Retinal pigment epithelial cell (primary cell): ENCODE measurements around the gene GPD2.

ENCODE experiments used
- DNase-seq: peaks from one replicate; pipeline ENCODE4 v3.0.0-alpha.2; 2010; ENCODE audit warnings: low read depth
- H3K4me3 ChIP-seq: 2 replicates; pipeline ENCODE4 v1.5.1; 2011; ENCODE audit warnings: mild to moderate bottlenecking, low read length, control low read depth, moderate library complexity
- TF ChIP-seq, protein P1 (sequence below): conservative IDR thresholded peaks from 2 replicates; pipeline ENCODE4 v1.5.1; 2011; ENCODE audit warnings: low read depth, low read length, control low read depth, inconsistent platforms

The GPD2 gene

DNA sequence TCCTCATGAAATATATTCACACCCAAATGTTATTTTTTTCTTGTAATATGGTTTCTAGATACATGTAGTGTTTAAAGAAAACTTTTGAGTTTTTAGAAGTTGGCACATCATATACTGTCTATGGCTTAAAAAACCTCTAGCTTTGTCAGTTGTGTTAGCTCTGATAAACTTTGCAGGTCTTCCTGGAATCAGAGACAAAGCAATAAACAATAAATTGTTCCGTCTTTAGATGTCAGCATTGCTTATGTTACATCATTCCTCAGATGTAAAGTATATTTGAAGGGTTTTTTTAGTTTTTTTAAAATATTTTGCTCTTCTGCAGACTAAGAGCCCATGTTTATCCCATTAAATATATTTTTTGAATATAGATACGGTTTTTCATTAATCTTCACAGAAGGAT is 145.1 kb downstream of the GPD2 start:
- no peak overlapping the region for H3K4me3 ChIP-seq
- no peak for DNase-seq
- TF ChIP-seq, protein P1, sequence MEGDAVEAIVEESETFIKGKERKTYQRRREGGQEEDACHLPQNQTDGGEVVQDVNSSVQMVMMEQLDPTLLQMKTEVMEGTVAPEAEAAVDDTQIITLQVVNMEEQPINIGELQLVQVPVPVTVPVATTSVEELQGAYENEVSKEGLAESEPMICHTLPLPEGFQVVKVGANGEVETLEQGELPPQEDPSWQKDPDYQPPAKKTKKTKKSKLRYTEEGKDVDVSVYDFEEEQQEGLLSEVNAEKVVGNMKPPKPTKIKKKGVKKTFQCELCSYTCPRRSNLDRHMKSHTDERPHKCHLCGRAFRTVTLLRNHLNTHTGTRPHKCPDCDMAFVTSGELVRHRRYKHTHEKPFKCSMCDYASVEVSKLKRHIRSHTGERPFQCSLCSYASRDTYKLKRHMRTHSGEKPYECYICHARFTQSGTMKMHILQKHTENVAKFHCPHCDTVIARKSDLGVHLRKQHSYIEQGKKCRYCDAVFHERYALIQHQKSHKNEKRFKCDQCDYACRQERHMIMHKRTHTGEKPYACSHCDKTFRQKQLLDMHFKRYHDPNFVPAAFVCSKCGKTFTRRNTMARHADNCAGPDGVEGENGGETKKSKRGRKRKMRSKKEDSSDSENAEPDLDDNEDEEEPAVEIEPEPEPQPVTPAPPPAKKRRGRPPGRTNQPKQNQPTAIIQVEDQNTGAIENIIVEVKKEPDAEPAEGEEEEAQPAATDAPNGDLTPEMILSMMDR = no peak

DNA sequence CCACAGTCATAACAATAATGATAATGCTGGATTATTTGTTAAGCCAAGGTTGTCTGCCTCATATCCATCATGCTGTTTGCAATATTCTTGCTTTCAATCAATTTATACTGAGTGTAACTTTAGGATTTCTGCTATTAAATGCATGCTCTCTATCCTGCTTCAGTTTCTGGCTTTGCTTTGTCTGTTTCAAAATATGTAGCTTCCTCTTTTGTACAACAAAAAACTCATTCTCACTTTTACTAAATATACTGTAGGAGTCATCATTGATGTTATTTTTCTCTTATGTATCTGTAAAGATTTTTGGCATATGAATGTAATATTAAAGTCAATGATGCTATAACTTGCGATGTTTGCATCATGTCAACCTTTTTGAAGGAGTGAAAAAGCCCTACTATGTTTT is 149.3 kb downstream of the GPD2 start:
- no peak overlapping the region for H3K4me3 ChIP-seq
- TF ChIP-seq, protein P1 = no peak
- no peak for DNase-seq

DNA sequence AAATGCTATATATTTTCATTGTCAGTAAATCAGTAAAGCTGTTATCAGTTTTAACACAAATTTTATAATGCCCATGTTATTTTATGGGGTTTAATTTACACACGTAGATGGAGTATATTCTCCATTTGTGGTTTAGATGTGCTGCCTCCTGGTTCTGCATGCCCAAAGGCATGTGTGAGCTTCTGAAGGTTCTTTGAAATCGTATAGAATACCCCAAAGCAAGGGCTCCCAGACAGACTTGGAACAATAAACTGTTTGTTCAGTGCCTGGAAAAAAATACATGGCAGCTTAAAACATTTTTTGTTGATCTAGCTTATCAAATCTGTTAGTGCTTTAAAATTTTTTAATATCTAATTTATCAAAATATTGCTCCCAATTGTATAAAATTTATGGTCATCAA is 150.4 kb downstream of the GPD2 start:
- no peak for DNase-seq
- TF ChIP-seq, protein P1 = no peak
- no peak overlapping the region for H3K4me3 ChIP-seq

DNA sequence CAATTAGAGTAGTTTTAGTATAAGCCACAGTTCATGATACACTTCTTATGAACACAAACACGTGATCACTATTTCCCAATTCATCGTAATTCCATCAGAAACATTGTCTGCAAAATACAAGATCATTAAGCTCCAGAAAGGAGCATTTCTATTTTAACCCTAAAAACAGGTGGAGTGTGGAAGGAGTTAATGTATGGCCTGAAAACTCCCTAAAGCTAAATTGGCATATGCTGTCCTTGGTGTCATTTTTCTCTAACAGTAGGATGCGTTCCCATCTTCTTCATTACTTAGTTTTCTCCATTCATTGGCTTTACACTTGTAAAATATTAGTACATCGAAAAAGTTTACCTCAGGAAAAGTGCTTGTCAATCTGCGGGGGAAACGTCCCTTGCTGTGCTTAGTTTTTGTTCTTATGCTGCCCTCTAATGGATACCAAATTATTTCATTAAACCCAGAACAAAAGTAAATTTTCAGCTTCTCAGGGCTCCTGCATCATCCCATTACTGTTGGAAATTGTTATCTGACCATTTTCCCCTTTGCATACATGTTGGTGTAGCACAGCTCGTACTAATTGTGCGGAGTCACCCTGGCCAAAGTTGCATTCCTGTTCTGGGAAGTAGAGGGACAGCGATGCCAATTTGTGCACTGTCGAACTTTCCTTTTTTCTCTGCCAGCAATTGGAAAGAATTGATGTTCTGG is 153.4 kb downstream of the GPD2 start:
- no peak for DNase-seq
- TF ChIP-seq, protein P1 = peak; percentile 49
- no peak overlapping the region for H3K4me3 ChIP-seq

DNA sequence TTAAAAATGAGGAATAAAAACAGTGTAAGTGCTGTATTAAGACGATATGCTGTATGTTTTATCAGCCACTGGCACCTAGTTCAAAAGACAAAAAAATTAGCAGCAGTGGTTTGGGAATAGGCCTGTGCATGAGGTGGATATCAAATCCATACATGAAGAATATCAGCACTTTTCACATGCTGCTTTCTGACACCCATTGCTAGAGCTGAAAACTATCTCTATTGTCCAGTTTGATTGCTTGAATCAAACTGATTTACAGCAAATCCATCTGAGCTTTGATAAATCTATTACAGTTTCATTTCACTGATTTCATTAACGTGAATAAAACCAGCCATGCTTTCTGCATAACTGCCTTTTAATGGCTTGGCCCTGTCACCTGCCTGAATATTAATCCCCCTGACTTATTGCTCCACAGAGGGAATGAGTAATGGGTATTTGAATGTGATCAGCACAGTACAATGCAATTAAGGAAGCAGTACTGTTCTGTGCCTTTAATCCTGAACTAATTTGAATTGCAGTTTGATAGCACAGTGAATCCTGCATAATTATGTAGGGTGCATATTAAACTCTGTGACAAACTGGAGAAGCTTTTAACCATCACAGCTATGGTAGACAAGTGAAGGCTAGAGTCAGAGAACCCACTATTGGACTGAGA is 154.0 kb downstream of the GPD2 start:
- TF ChIP-seq, protein P1 = no peak
- H3K4me3 ChIP-seq = no peak overlapping the region
- DNase-seq = peak; percentile 66

DNA sequence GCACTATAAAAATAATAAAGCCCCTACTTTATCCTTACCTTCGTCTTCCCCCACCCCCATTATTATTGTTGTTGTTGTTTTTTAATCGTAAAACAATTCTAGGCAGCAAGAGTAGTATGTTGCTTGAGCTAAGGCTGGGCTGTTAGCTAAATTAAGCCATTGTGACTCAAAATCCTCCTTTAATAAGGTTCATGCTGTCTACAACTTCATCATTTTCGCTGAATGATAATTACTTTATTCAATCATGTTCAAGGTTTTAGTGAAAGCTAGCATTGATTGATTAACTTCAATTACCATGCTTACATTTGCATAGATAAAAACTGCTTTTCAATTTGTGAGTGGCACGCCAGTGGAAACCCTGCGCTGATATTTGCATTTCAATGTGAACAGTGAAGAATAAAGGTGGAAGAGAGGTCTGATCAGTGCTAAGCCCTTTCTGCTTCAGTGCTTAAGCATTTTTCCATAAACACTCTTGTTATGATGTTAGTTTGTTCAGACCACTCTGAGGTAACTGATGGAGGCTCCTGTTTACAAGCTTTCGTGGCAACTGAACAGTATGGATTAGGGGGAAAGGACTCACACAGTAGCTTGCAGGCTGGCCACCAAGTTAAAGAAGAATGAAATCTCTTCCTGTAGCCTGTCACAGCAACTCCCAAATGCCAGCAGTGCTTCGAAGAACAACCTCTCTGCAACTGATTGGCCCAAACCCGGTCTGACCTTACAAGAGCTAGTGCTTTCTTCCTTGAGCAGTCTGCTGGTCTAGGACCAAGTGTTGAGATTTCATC is 156.8 kb downstream of the GPD2 start:
- TF ChIP-seq, protein P1 = no peak
- DNase-seq = no peak
- H3K4me3 ChIP-seq = no peak overlapping the region
